BLaER1 treated with 17β-estradiol and CSF1 and Interleukin-3, amounts not matched to agents 10 nM and 100 nM (cell line): ENCODE data around the gene RMP24.
A peak's percentile ranks its signal among the peaks of the same experiment; 100 is the strongest.

Source experiments
- H3K27ac ChIP-seq, 11 experiments: shearing (Covaris generic); formaldehyde crosslinking; 2 replicates each; pipeline ENCODE4 v1.8.1; 2022
- H3K27me3 ChIP-seq, 11 experiments: shearing (Covaris generic); formaldehyde crosslinking; 2 replicates each; pipeline ENCODE4 v1.8.1; 2022
- H3K36me3 ChIP-seq, 11 experiments: shearing (Covaris generic); formaldehyde crosslinking; 2 replicates each; pipeline ENCODE4 v1.8.1; 2022
- H3K4me1 ChIP-seq, 10 experiments: shearing (Covaris generic); formaldehyde crosslinking; 2 replicates each; pipeline ENCODE4 v1.8.1; 2022
- H3K4me2 ChIP-seq, 11 experiments: shearing (Covaris generic); formaldehyde crosslinking; 2 replicates each; pipeline ENCODE4 v1.8.1; 2022
- H3K4me3 ChIP-seq, 10 experiments: shearing (Covaris generic); formaldehyde crosslinking; 2 replicates each; pipeline ENCODE4 v1.8.1; 2022
- H3K9ac ChIP-seq, 11 experiments: shearing (Covaris generic); formaldehyde crosslinking; 2 replicates each; pipeline ENCODE4 v1.8.1; 2022
- H3K9me3 ChIP-seq, 11 experiments: shearing (Covaris generic); formaldehyde crosslinking; replicated peaks in 1 of 11; 2 replicates each; pipeline ENCODE4 v1.8.1; 2022
- H4K20me1 ChIP-seq, 11 experiments: shearing (Covaris generic); formaldehyde crosslinking; 2 replicates each; pipeline ENCODE4 v1.8.1; 2022
- Cebpa-rat ChIP-seq, 11 experiments: shearing (Covaris generic); IDR thresholded peaks; 2 replicates each; pipeline ENCODE4 v1.8.1; 2022

The RMP24 gene

DNA sequence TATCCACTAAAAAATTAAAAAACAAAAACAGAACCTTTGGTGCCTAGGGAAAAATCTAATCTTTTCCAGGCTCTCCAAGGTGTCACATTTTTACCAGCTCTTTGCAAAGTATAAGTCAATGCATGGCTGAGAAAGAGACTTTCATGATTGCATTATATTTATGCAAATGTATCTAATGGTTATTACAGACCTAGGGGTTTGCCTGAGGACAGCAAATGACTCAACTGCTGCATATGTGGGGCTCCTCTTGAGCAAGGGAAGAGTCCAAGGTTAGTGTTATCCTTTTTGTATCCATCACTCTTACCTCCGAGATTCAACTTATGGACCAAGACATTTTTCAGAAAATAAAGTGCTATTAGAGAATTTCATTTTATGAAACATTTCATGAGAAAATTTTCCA, 33.9 kb upstream of the RMP24 start:
- Histone ChIP-seq H3K9me3 (no peaks in the 10 kb centered on the region), H3K4me2 (no peak overlapping the region), H3K4me1 (peaks cover 0 to 12% (median 0%) of the 10 kb centered on the region in 10 experiments; a peak in 3 of 20 replicates), H3K9ac (no peak overlapping the region), H4K20me1 (no peaks in the 10 kb centered on the region), H3K36me3 (no peaks in the 10 kb centered on the region), H3K27me3 (no peaks in the 10 kb centered on the region), H3K27ac (no peak overlapping the region), H3K4me3 (no peak overlapping the region)
- TF ChIP-seq Cebpa-rat (IDR thresholded peaks at IDR 0.05), result no peak

DNA sequence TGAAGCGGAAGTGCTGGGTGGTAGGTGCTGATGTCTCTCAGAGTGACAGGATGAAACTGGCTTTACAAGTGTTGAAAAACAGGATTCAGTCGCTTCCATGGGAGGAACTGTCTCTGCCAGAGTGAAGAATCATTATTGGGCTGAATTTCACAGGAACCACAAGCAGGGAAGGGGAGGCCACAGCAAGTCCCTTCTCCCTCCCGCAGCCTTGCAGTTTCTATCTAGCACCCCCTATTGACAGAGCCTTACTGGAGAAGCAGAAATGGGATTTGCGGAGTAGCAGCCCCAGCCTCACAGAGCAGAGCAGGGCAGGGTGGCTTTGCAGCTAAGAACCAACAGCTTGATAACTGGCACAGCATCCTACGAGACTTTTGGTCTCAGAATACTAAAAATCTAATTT, 33.3 kb upstream of the RMP24 start:
- no peak overlapping the region for H3K27ac ChIP-seq
- no peaks in the 10 kb centered on the region for H3K9me3 ChIP-seq
- peaks cover 0 to 12% (median 0%) of the 10 kb centered on the region in 10 experiments; a peak in 3 of 20 replicates for H3K4me1 ChIP-seq
- H3K27me3 ChIP-seq, result no peaks in the 10 kb centered on the region
- no peak overlapping the region for H3K4me2 ChIP-seq
- H3K9ac ChIP-seq, result no peak overlapping the region
- H3K4me3 ChIP-seq, result no peak overlapping the region
- no peaks in the 10 kb centered on the region for H3K36me3 ChIP-seq
- H4K20me1 ChIP-seq, result no peaks in the 10 kb centered on the region
- no peak for TF ChIP-seq Cebpa-rat (IDR thresholded peaks at IDR 0.05)

DNA sequence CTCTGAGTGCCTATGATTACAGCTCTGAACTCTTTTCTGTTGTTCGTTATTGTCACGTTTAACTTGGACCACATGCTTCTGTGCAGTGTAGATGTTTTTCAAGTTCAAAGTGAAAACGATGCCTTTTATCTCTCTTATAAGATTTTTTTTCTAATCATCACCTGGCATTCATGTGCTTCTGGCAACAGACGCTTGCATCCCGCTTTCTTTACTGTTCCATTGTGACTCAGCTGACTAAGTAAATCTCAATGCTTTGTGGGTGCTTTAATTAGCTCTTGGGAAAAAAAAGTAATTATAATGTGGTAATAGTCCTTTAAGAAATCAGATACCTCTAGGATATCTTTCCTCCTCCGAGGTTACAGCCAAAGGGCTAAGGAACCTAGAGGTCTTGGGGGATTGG, 31.2 kb upstream of the RMP24 start:
- Histone ChIP-seq H3K4me3 (no peak overlapping the region), H3K27me3 (no peaks in the 10 kb centered on the region), H3K9me3 (no peaks in the 10 kb centered on the region), H3K4me1 (peaks cover 0 to 12% (median 0%) of the 10 kb centered on the region in 10 experiments; a peak in 3 of 20 replicates), H3K27ac (no peak overlapping the region), H3K9ac (no peak overlapping the region), H4K20me1 (no peaks in the 10 kb centered on the region), H3K36me3 (no peaks in the 10 kb centered on the region), H3K4me2 (no peak overlapping the region)
- no peak for TF ChIP-seq Cebpa-rat (IDR thresholded peaks at IDR 0.05)

DNA sequence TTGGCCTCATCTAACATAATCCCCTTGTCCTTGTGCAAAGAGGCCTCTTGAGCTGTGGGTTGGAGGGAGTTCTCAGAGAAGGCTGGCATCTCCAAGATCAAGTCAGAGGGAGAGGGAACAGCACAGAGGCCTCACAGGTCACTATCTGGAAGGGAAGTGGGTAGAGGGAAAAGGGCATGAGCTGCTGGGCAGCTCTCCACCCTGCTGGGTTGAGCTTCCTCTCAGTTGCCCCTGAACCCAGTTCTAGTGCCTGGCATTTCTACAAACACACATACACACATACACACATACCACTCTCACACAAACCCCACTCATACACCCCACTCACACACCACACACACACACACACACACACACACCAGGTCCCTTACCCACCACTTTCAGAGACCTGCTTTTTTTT, 30.3 kb upstream of the RMP24 start:
- Histone ChIP-seq H3K27ac (no peak overlapping the region), H3K27me3 (no peaks in the 10 kb centered on the region), H3K4me1 (peaks cover 0 to 12% (median 0%) of the 10 kb centered on the region in 10 experiments; a peak in 3 of 20 replicates), H3K9me3 (no peaks in the 10 kb centered on the region), H3K4me2 (no peak overlapping the region), H3K9ac (no peak overlapping the region), H3K4me3 (no peak overlapping the region), H3K36me3 (no peaks in the 10 kb centered on the region), H4K20me1 (no peaks in the 10 kb centered on the region)
- TF ChIP-seq Cebpa-rat (IDR thresholded peaks at IDR 0.05), result no peak

DNA sequence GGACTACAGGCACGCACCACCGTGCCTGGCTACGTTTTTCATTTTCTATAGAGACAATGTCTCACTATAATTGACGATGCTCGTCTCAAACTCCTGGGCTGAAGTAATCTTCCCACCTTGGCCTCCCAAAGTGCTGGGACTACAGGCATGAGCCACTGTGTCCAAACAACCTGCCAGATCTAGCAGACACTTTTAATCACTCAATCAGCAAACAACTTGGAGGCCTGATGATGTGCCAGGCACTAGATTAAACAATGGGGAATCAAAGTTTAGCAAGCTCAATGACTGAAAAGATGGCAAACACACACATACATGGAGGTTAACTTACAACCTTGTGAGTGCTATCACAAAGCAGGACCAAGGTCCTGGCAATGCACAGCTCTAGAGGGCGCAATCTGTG, 29.8 kb upstream of the RMP24 start:
- no peaks in the 10 kb centered on the region for H3K36me3 ChIP-seq
- no peak for TF ChIP-seq Cebpa-rat (IDR thresholded peaks at IDR 0.05)
- no peak overlapping the region for H3K9ac ChIP-seq
- no peak overlapping the region for H3K27ac ChIP-seq
- no peaks in the 10 kb centered on the region for H4K20me1 ChIP-seq
- H3K4me1 ChIP-seq, result peaks cover 0 to 10% (median 0%) of the 10 kb centered on the region in 10 experiments; a peak in 3 of 20 replicates
- H3K4me2 ChIP-seq, result no peak overlapping the region
- no peak overlapping the region for H3K4me3 ChIP-seq
- H3K27me3 ChIP-seq, result no peaks in the 10 kb centered on the region
- H3K9me3 ChIP-seq, result no peaks in the 10 kb centered on the region

DNA sequence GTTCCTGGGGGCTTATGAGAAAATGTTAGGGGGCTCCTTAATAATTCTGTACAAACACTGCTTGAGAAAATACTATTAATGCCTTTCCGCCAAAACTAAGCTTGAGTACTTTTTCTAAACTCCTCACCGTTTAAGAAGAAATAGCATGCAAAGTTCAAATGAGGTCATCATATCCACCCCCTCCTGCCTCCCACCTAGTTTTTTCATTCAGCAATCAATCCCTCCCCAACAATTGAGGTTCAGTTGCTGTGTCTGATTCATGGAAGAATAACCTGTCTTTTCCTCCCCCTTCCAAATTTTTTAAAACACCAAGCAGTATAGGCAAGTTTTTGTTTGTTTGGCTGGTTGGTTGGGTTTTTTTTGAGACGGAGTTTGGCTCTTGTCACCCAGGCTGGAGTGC, 24.4 kb upstream of the RMP24 start:
- Histone ChIP-seq H3K27me3 (no peaks in the 10 kb centered on the region), H3K9ac (no peak overlapping the region), H3K36me3 (no peaks in the 10 kb centered on the region), H4K20me1 (no peaks in the 10 kb centered on the region), H3K4me2 (no peak overlapping the region), H3K27ac (no peak overlapping the region), H3K9me3 (peaks cover 10 to 18% (median 15%) of the 10 kb centered on the region in 11 experiments), H3K4me1 (peaks cover 0 to 3% (median 0%) of the 10 kb centered on the region in 10 experiments; a peak in 2 of 20 replicates), H3K4me3 (no peak overlapping the region)
- no peak for TF ChIP-seq Cebpa-rat (IDR thresholded peaks at IDR 0.05)

DNA sequence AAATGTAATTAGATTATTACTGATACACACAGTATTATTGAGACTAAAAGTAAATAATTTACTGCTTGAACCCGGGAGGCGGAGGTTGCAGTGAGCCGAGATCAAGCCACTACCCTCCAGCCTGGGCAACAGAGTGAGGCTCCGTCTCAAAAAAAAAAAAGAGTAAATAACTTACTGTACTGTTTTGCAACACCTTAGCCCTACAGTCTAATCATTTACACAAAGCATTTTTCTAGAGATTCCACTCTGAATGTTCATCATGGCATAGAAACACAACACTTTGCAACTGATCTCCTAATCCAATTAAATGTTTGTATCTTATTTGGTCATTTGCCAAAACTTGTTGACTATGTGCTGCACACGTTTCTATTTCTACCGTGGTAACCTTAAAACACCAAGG, 23.4 kb upstream of the RMP24 start:
- Histone ChIP-seq H3K4me3 (no peak overlapping the region), H3K27ac (no peak overlapping the region), H3K9ac (no peak overlapping the region), H3K4me2 (no peak overlapping the region), H3K4me1 (peaks cover 0 to 3% (median 0%) of the 10 kb centered on the region in 10 experiments; a peak in 2 of 20 replicates), H3K27me3 (no peaks in the 10 kb centered on the region), H3K9me3 (peaks cover 14 to 24% (median 18%) of the 10 kb centered on the region in 11 experiments), H3K36me3 (no peaks in the 10 kb centered on the region), H4K20me1 (no peaks in the 10 kb centered on the region)
- no peak for TF ChIP-seq Cebpa-rat (IDR thresholded peaks at IDR 0.05)

DNA sequence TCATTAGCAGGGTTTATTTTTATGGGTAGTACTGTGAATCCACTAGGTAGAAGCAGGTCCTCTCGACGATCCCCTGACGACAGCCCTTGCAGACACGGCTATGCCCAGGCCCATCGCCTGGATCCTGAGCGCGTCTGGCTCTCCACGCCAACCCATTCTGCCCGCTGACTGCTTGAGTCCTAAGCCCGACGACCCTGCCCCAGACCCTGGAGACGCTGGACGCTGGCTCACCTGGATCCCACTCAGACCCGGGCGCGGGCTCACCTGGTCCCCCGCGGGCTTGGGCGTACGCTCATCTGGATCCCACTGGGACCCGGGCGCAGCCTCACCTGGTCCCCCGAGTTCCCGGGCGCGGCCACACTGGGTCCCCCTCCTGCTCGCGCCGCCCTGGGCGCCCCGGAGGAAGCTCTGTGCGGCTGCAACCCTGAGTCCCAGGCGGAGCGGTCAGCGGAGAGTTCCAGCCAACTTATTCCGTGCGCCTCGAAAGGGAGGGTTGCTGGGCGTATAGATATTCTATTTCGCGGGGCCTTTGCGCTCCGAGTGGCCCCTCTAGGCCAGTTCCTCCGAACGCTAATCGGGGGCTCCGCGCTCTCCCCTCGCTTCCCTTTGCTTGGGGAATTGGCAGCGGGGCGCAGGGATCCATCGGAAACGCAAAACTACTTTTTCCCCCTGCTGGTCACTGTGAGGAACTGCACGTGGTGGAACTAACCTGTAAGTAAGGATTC, 22.4 kb upstream of the RMP24 start:
- Histone ChIP-seq H3K27ac (no peak overlapping the region), H3K9ac (no peak overlapping the region), H3K4me1 (peaks cover 0 to 3% (median 0%) of the 10 kb centered on the region in 10 experiments; a peak in 2 of 20 replicates), H3K36me3 (no peaks in the 10 kb centered on the region), H4K20me1 (no peaks in the 10 kb centered on the region), H3K4me3 (no peak overlapping the region), H3K9me3 (peaks cover 14 to 24% (median 18%) of the 10 kb centered on the region in 11 experiments), H3K4me2 (peak overlapping the region in 9 of 11 experiments; percentile 12 to 76 (median 38); a peak in 12 of 22 replicates), H3K27me3 (no peaks in the 10 kb centered on the region)
- TF ChIP-seq Cebpa-rat (IDR thresholded peaks at IDR 0.05), result no peak

DNA sequence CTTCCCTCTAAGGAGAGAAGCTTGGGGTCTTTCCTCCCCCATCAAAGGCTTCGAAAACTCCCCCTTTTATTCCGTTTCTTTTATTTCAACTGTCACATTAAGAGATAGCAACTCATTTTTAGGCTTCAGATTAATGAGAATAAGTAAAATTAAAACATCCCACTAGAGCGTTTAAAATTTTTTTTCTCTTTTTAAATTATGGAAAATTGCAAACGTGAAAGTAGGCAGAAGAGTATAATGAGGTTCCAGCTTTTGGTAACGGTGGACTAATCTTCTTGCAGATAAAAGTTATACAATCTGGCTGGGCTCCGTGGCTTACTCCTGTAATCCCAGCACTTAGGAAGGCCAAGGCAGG, 21.9 kb upstream of the RMP24 start:
- no peak overlapping the region for H3K4me3 ChIP-seq
- TF ChIP-seq Cebpa-rat (IDR thresholded peaks at IDR 0.05), result no peak
- peaks cover 14 to 24% (median 18%) of the 10 kb centered on the region in 11 experiments for H3K9me3 ChIP-seq
- H4K20me1 ChIP-seq, result no peaks in the 10 kb centered on the region
- no peak overlapping the region for H3K9ac ChIP-seq
- peak overlapping the region in 2 of 11 experiments; percentile 68 to 76; a peak in 4 of 22 replicates for H3K4me2 ChIP-seq
- H3K27ac ChIP-seq, result no peak overlapping the region
- H3K4me1 ChIP-seq, result peaks cover 0 to 3% (median 0%) of the 10 kb centered on the region in 10 experiments; a peak in 2 of 20 replicates
- no peaks in the 10 kb centered on the region for H3K36me3 ChIP-seq
- no peaks in the 10 kb centered on the region for H3K27me3 ChIP-seq

DNA sequence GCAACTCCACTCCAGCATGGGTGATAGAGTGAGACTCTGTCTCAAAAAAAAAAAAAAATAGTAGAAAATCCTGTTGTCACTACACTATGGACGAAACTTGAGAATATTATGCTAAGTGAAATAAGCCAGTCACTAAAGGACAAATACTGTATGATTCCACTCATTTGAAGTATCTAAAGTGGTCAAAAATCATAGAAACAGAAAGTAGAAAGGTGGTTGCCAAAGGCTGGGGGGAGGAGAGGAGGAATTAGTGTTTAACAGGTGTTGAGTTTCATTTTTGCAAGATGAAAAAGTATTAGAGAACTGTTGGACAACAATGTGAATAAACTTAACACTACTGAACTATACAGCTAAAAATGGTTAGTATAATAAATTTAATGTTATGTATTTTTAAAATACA, 18.8 kb upstream of the RMP24 start:
- Histone ChIP-seq H3K27me3 (no peaks in the 10 kb centered on the region), H3K36me3 (no peaks in the 10 kb centered on the region), H3K9ac (no peak overlapping the region), H4K20me1 (no peaks in the 10 kb centered on the region), H3K27ac (no peak overlapping the region), H3K4me1 (peaks cover 0 to 3% (median 0%) of the 10 kb centered on the region in 10 experiments; a peak in 2 of 20 replicates), H3K9me3 (peaks cover 14 to 24% (median 18%) of the 10 kb centered on the region in 11 experiments), H3K4me2 (no peak overlapping the region), H3K4me3 (no peak overlapping the region)
- no peak for TF ChIP-seq Cebpa-rat (IDR thresholded peaks at IDR 0.05)
